A549 treated with ZK216348 at 1 μM for 4 hours (cell line): ENCODE results near the gene GFPT2. TPM values are rescaled to one million over a fixed set of nuclear protein-coding genes. Genes with fewer than 3 reads are reported as not detected.

Experiments used
- total RNA-seq: library from RNA; stranded (reverse); fragments of 200-300 nt; extraction: Qiagen RNA extraction; gene quantifications from 5 replicates; pipeline ENCODE4 v1.2.3, GENCODE V29; 2022; ENCODE audit warnings: low read depth

Gene GFPT2
- total RNA-seq: 41.3 to 62.8 TPM (median 57.6 TPM) in 5 replicates

DNA sequence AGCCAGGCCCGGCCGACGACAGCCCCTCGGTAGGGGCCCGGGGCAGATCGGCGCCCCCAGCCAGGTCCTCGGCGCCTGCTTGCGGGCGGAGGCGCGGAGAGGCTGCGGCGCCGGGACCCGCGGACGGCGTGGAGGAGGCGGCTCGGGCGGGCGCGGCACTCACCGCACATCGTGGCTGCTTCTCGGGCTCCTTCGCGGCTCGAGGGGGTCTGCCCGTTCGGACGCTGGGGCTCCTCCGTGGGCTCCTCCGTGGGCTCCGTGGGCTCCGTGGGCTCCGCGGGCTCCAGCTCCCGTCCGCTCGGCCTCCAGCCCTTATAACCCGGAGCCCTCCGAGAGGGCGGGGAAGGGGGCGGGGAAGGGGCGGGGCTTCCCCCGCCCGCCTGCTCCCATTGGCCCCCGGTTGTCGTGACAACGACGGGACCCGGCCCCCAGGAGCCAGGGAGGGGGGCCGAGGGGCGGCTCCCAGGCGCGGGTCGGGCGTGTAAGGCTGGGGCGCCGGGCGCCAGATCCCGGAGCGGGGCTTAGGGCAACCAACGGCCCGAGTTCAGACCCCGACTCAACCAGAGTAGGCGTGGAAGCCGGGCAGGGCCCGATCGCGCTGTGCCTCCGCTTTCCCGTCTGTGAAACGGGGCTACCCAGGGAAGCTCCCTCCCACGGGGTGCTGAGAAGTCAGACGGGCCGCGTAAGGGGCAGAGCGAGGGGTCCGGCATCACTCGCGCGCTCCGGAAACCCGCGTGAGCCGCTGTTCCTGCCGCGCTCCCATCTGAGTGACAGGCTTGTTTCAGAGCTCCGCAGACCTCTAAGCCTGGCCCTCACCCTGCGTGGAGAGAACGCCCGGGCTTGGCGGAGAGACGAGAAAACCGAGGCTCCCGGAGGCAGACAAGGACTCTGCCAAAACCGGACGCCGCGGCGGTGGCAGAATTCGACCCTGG is at the start of gene GFPT2:
GFPT2 (minus strand) TSS at position 289 of the 932 bp plus-strand sequence; CDS start at position 170, 119 bp downstream.

DNA sequence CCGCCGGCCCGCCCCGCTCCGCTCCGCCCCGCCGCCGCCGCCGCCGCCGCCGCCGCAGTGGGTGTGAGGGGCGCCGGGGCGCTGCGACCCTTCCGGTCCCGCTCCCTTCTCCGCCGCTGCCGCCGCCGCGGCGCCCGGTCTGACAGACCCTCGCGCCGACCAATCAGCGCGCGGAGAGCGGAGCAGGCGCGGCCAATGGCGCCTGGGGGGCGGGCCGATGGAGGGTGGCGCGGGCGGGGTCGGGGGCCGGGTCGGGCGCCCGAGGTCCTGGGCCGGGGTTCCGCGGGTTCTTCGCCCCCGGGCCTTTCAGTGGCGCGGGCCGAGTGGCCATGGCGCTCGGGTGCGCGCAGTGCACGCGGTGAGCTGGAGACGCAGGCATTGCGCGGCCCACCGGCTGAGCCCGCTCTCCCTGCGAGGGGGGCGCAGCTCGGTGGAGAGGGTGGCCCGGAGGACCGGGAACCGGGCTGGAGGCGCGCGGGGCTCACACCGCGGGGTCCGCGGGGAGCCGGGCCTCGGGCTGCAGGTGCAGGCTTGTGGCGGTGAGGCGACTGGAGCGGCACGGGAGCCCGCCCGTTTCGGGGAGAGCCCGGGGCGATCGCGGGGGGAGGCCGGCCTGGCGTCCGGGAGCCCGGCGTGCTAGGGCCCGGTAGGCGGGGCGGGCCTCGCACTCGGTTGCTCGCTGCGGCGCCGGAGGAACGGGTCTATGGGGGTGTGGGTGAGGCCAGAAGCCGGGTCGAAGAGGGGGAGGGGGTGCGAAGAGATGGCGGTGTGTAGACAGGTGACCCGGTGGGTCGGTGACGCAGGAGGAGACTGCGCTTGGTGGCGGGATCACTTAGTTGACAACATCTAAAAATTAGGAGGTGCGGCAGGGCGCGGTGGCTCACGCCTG is 60.9 kb downstream of the GFPT2 start, which contains the start of gene MAPK9:
MAPK9 (minus strand) TSS at position 141 of the 889 bp plus-strand sequence. CDS start 11,522 bp downstream, outside the sequence.

Other genes starting within 250 kb of the GFPT2 start
- 0.50 TPM in 1 of 5 replicates, not detected in the others for gene RASGEF1C, start 144.1 kb downstream of the GFPT2 start, total RNA-seq
- gene MAPK9, start 61.3 kb downstream of the GFPT2 start, total RNA-seq: 28.4 to 43.6 TPM (median 38.6 TPM) in 5 replicates
- gene CNOT6, start 141.0 kb upstream of the GFPT2 start, total RNA-seq: 17.2 to 23.2 TPM (median 22.1 TPM) in 5 replicates
- not detected in 5 replicates for gene SCGB3A1, start 238.2 kb upstream of the GFPT2 start, total RNA-seq